Calu3 (cell line): ENCODE data around the gene LRRC52. TPM values are rescaled to one million over a fixed set of nuclear protein-coding genes. Genes with fewer than 3 reads are reported as not detected.
"Not testable (repeated sequence)": the region's sequence is repeated elsewhere in the genome, so short reads cannot be mapped to it uniquely, and the experiment has no call there.

Source experiments
- BruUV-seq: library from RNA; stranded (reverse); fragments of 400-500 nt; replicated peaks from 2 replicates; lab custom pipeline; 2021; lab: Mats Ljungman, UMichigan
- CTCF ChIA-PET: fragments of 300-600 bp; sonication (Branson Sonifier 250); formaldehyde crosslinking; loops from one replicate; lab custom pipeline; 2022; ENCODE audit warnings: antibody characterized with exemption; lab: Charles Lee
- DNase-seq: peaks from one replicate; pipeline ENCODE4 v3.0.0; 2022
- H3K27ac Mint-ChIP-seq: one replicate; pipeline ENCODE4 v1.8.0; 2022; ENCODE audit warnings: mixed read lengths; ENCODE audit not compliant: unreplicated experiment
- H3K27me3 Mint-ChIP-seq: one replicate; pipeline ENCODE4 v1.8.0; 2022; ENCODE audit warnings: mixed read lengths; ENCODE audit not compliant: unreplicated experiment
- H3K36me3 Mint-ChIP-seq: one replicate; pipeline ENCODE4 v1.8.0; 2022; ENCODE audit warnings: mild to moderate bottlenecking, moderate library complexity, mixed read lengths; ENCODE audit not compliant: insufficient read depth, unreplicated experiment
- H3K4me1 Mint-ChIP-seq: one replicate; pipeline ENCODE4 v1.8.0; 2022; ENCODE audit warnings: mild to moderate bottlenecking, low read depth, mixed read lengths; ENCODE audit not compliant: unreplicated experiment
- H3K4me3 Mint-ChIP-seq: one replicate; pipeline ENCODE4 v1.8.0; 2022; ENCODE audit warnings: mild to moderate bottlenecking, low read depth, moderate library complexity, mixed read lengths; ENCODE audit not compliant: unreplicated experiment
- H3K9me3 Mint-ChIP-seq: one replicate; pipeline ENCODE4 v1.8.0; 2022; ENCODE audit warnings: low read depth, mixed read lengths; ENCODE audit not compliant: unreplicated experiment
- CTCF ChIP-seq: fragments of 200-600 bp; IDR thresholded peaks from one replicate; pipeline ENCODE4 v1.8.0; 2022; ENCODE audit warnings: antibody characterized with exemption; ENCODE audit not compliant: unreplicated experiment
- intact Hi-C: fragments of 100-400 bp; cut with micrococcal nuclease; formaldehyde crosslinking; loops from one replicate; pipeline ENCODE4 v1.10.0; 2022; ENCODE audit not compliant: unreplicated experiment
- total RNA-seq: library from RNA; stranded (reverse); gene quantifications from 2 replicates; pipeline ENCODE4 v1.2.3, GENCODE V29; 2022

LRRC52 gene
- total RNA-seq, 1 experiment from 2014 or later, result not detected

GRCh38 chr1:165603810-165604209 is 60.0 kb downstream of the LRRC52 start:
- intact Hi-C loops, result loop anchor here (5.0 kb wide), 3 partner anchors 73 to 113 kb away; partner anchors contain the start of gene ALDH9A1
- Mint-ChIP-seq H3K9me3 (no peaks in the 10 kb centered on the region), H3K4me1 (peaks cover 13% of the 10 kb centered on the region), H3K4me3 (no peak overlapping the region), H3K27me3 (no peaks in the 10 kb centered on the region), H3K36me3 (no peaks in the 10 kb centered on the region), H3K27ac (no peak overlapping the region)
- CTCF ChIA-PET, result no interaction called here
- no peak for DNase-seq
- no peak for TF ChIP-seq CTCF
- no TSS peak for BruUV-seq

GRCh38 chr1:165605246-165605645 is 61.4 kb downstream of the LRRC52 start:
- CTCF ChIA-PET, result no interaction called here
- BruUV-seq, result no TSS peak
- H3K27me3 Mint-ChIP-seq, result no peaks in the 10 kb centered on the region

GRCh38 chr1:165606676-165607075 is 62.9 kb downstream of the LRRC52 start:
- H3K36me3 Mint-ChIP-seq, BruUV-seq, H3K27ac Mint-ChIP-seq, H3K9me3 Mint-ChIP-seq, intact Hi-C loops, H3K27me3 Mint-ChIP-seq, H3K4me3 Mint-ChIP-seq, DNase-seq, CTCF ChIA-PET, H3K4me1 Mint-ChIP-seq: not testable (repeated sequence)

More at GRCh38 chr1:165605246-165605645, 61.4 kb downstream of the LRRC52 start:
- no peaks in the 10 kb centered on the region for H3K36me3 Mint-ChIP-seq
- no peak for TF ChIP-seq CTCF
- H3K9me3 Mint-ChIP-seq, result no peaks in the 10 kb centered on the region
- no peak overlapping the region for H3K27ac Mint-ChIP-seq
- H3K4me1 Mint-ChIP-seq, result peaks cover 9% of the 10 kb centered on the region
- intact Hi-C loops, result no loop called here
- no peak overlapping the region for H3K4me3 Mint-ChIP-seq
- no peak for DNase-seq

- CTCF ChIA-PET, result no interaction called here
- DNase-seq, result no peak
These were observed 67.1 kb downstream of the LRRC52 start for GRCh38 chr1:165610866-165611265.

More at GRCh38 chr1:165610866-165611265, 67.1 kb downstream of the LRRC52 start:
- H3K27me3 Mint-ChIP-seq, result peaks cover 23% of the 10 kb centered on the region
- intact Hi-C loops, result no loop called here
- no peaks in the 10 kb centered on the region for H3K9me3 Mint-ChIP-seq
- no peak overlapping the region for H3K4me3 Mint-ChIP-seq
- H3K27ac Mint-ChIP-seq, result no peak overlapping the region
- H3K36me3 Mint-ChIP-seq, result no peaks in the 10 kb centered on the region
- H3K4me1 Mint-ChIP-seq, result no peaks in the 10 kb centered on the region
- no TSS peak for BruUV-seq
- TF ChIP-seq CTCF, result no peak
